Measurements from ENCODE around the gene NRCAM.
"Not testable (repeated sequence)": the region's sequence is repeated elsewhere in the genome, so short reads cannot be mapped to it uniquely, and the experiment has no call there.

The NRCAM gene

GRCh38 chr7:108358553-108358952 lies 97.7 kb downstream of the NRCAM start:
- in situ Hi-C loops (cut with MboI; ENCODE audit: low sequenced_read_pairs), result no loop called here

GRCh38 chr7:108351729-108352131 lies 104.5 kb downstream of the NRCAM start:
- in situ Hi-C loops (cut with MboI; ENCODE audit: low sequenced_read_pairs), result no loop called here

- in situ Hi-C loops (cut with MboI; ENCODE audit: low sequenced_read_pairs), result no loop called here
Measured at GRCh38 chr7:108348913-108349312, 107.3 kb downstream of the NRCAM start.

GRCh38 chr7:108347616-108348015 lies 108.6 kb downstream of the NRCAM start:
- in situ Hi-C loops (cut with MboI; ENCODE audit: low sequenced_read_pairs), result no loop called here

- in situ Hi-C loops (cut with MboI; ENCODE audit: low sequenced_read_pairs), result no loop called here
Measured at GRCh38 chr7:108345710-108346336, 110.4 kb downstream of the NRCAM start.

GRCh38 chr7:108340856-108341411 lies 115.3 kb downstream of the NRCAM start:
- in situ Hi-C loops (cut with MboI; ENCODE audit: low sequenced_read_pairs), result no loop called here

- in situ Hi-C loops (cut with MboI; ENCODE audit: low sequenced_read_pairs), result not testable (repeated sequence)
Measured at GRCh38 chr7:108340406-108340805, 115.8 kb downstream of the NRCAM start.

GRCh38 chr7:108335269-108335918 lies 120.8 kb downstream of the NRCAM start:
- in situ Hi-C loops (cut with MboI; ENCODE audit: low sequenced_read_pairs), result no loop called here

GRCh38 chr7:108332937-108333336 lies 123.3 kb downstream of the NRCAM start:
- in situ Hi-C loops (cut with MboI; ENCODE audit: low sequenced_read_pairs), result no loop called here

GRCh38 chr7:108331971-108332370 lies 124.3 kb downstream of the NRCAM start:
- in situ Hi-C loops (cut with MboI; ENCODE audit: low sequenced_read_pairs), result no loop called here

- in situ Hi-C loops (cut with MboI; ENCODE audit: low sequenced_read_pairs), result no loop called here
Measured at GRCh38 chr7:108330227-108330626, 126.0 kb downstream of the NRCAM start.

GRCh38 chr7:108329514-108329913 lies 126.7 kb downstream of the NRCAM start:
- in situ Hi-C loops (cut with MboI; ENCODE audit: low sequenced_read_pairs), result no loop called here

- in situ Hi-C loops (cut with MboI; ENCODE audit: low sequenced_read_pairs), result no loop called here
Measured at GRCh38 chr7:108328174-108328651, 128.0 kb downstream of the NRCAM start.

- in situ Hi-C loops (cut with MboI; ENCODE audit: low sequenced_read_pairs), result no loop called here
Measured at GRCh38 chr7:108327353-108327752, 128.9 kb downstream of the NRCAM start.

GRCh38 chr7:108326938-108327337 lies 129.3 kb downstream of the NRCAM start:
- in situ Hi-C loops (cut with MboI; ENCODE audit: low sequenced_read_pairs), result no loop called here

GRCh38 chr7:108324053-108325038 lies 131.9 kb downstream of the NRCAM start:
- in situ Hi-C loops (cut with MboI; ENCODE audit: low sequenced_read_pairs), result no loop called here

GRCh38 chr7:108322925-108323832 lies 133.1 kb downstream of the NRCAM start:
- in situ Hi-C loops (cut with MboI; ENCODE audit: low sequenced_read_pairs), result no loop called here

- in situ Hi-C loops (cut with MboI; ENCODE audit: low sequenced_read_pairs), result no loop called here
Measured at GRCh38 chr7:108322046-108322445, 134.2 kb downstream of the NRCAM start.

- in situ Hi-C loops (cut with MboI; ENCODE audit: low sequenced_read_pairs), result no loop called here
Measured at GRCh38 chr7:108321359-108321758, 134.9 kb downstream of the NRCAM start.

- in situ Hi-C loops (cut with MboI; ENCODE audit: low sequenced_read_pairs), result no loop called here
Measured at GRCh38 chr7:108316708-108317107, 139.5 kb downstream of the NRCAM start.

Data from HL-60/S4 (cell line).